CD4-positive, CD25-positive, alpha-beta regulatory T cell (primary cell): ENCODE results near the gene PTPDC1. TPM values are rescaled to one million over a fixed set of nuclear protein-coding genes. Genes with fewer than 3 reads are reported as not detected.
A peak's percentile ranks its signal among the peaks of the same experiment; 100 is the strongest.
"Not testable (repeated sequence)": the region's sequence is repeated elsewhere in the genome, so short reads cannot be mapped to it uniquely, and the experiment has no call there.

Experiments
- ATAC-seq, 2 donors: fragments of 150-1000 bp; cut with Tn5 transposase; one replicate each; pipeline ENCODE4 v1.10.0; 2021; ENCODE audit warnings: low read depth in 2 of 2, moderate number of reproducible peaks in 2 of 2, moderate library complexity in 1 of 2
- DNase-seq, 3 donors: peaks; one replicate each; pipeline versions ENCODE4 v3.0.0 to v3.0.0-alpha.2; 2012 to 2022; ENCODE audit warnings: mixed read lengths in 1 of 3
- H3K27ac ChIP-seq: one replicate; pipeline ENCODE4 v1.7.0; 2013; ENCODE audit warnings: mild to moderate bottlenecking, low read length; ENCODE audit not compliant: insufficient read depth, poor library complexity, severe bottlenecking
- H3K27me3 ChIP-seq: one replicate; pipeline ENCODE4 v1.7.0; 2013; ENCODE audit warnings: low read length; ENCODE audit not compliant: control insufficient read depth, insufficient read depth
- H3K36me3 ChIP-seq: one replicate; pipeline ENCODE4 v1.7.0; 2013; ENCODE audit warnings: mild to moderate bottlenecking, low read length, moderate library complexity; ENCODE audit not compliant: control insufficient read depth, insufficient read depth
- H3K4me1 ChIP-seq: 2 replicates; pipeline ENCODE4 v1.7.0; 2013; ENCODE audit warnings: mild to moderate bottlenecking, low read length; ENCODE audit not compliant: insufficient read depth, control insufficient read depth, poor library complexity, severe bottlenecking
- H3K4me3 ChIP-seq: one replicate; pipeline ENCODE4 v1.7.0; 2013; ENCODE audit warnings: low read depth, mild to moderate bottlenecking, low read length, moderate library complexity
- H3K9me3 ChIP-seq, 2 experiments: 1 replicate in 1 of 2; 2 replicates in 1 of 2; pipeline ENCODE4 v1.7.0; 2013; ENCODE audit warnings: low read length in 2 of 2, mild to moderate bottlenecking in 1 of 2, moderate library complexity in 1 of 2; ENCODE audit not compliant: control insufficient read depth in 2 of 2
- H3K27ac Mint-ChIP-seq, 3 donors: one replicate each; pipeline ENCODE4 v1.8.0; 2020 to 2022; ENCODE audit warnings: mild to moderate bottlenecking in 3 of 3, mixed read lengths in 3 of 3, moderate library complexity in 2 of 3
- H3K27me3 Mint-ChIP-seq: one replicate; pipeline ENCODE4 v1.8.0; 2022; ENCODE audit warnings: mild to moderate bottlenecking, mixed read lengths
- H3K36me3 Mint-ChIP-seq: one replicate; pipeline ENCODE4 v1.8.0; 2020; ENCODE audit warnings: mixed read lengths
- H3K4me1 Mint-ChIP-seq, 4 donors: one replicate each; pipeline ENCODE4 v1.8.0; 2020 to 2022; ENCODE audit warnings: mixed read lengths in 4 of 4, mild to moderate bottlenecking in 1 of 4
- H3K4me3 Mint-ChIP-seq, 4 donors: one replicate each; pipeline ENCODE4 v1.8.0; 2020 to 2022; ENCODE audit warnings: mild to moderate bottlenecking in 4 of 4, mixed read lengths in 4 of 4, moderate library complexity in 3 of 4
- H3K9me3 Mint-ChIP-seq, 7 donors: one replicate each; pipeline ENCODE4 v1.8.0; 2020 to 2022; ENCODE audit warnings: mixed read lengths in 7 of 7, mild to moderate bottlenecking in 3 of 7, moderate library complexity in 2 of 7
- polyA plus RNA-seq, 4 donors: library from polyadenylated mRNA; unstranded; fragments of 300-500 nt; fragmentation: Illumina TruSeq; gene quantifications; one replicate each; pipeline ENCODE4 v1.2.3, GENCODE V29; 2021
- total RNA-seq: library from RNA; stranded (reverse); gene quantifications from one replicate; pipeline ENCODE4 v1.2.3, GENCODE V29; 2022

Gene PTPDC1
- total and polyA plus RNA-seq, 5 donors from 2014 or later = 1.1 to 4.6 (median 1.9) TPM

GRCh38 chr9:94081864-94082463, 2.3 kb upstream of the PTPDC1 start:
- H3K4me1 ChIP-seq = no peaks in the 10 kb centered on the region
- no peak overlapping the region for H3K27ac ChIP-seq
- Mint-ChIP-seq H3K36me3 (peaks cover 21% of the 10 kb centered on the region), H3K27me3 (no peaks in the 10 kb centered on the region), H3K27ac (peak overlapping the region in 1 of 3 donors; percentile 70), H3K4me3 (no peak overlapping the region), H3K4me1 (peaks cover 0 to 14% (median 5%) of the 10 kb centered on the region in 4 donors), H3K9me3 (no peaks in the 10 kb centered on the region)
- no peak overlapping the region for H3K4me3 ChIP-seq
- DNase-seq = no peak
- no peak for ATAC-seq
- H3K36me3 ChIP-seq = no peaks in the 10 kb centered on the region
- no peaks in the 10 kb centered on the region for H3K9me3 ChIP-seq
- H3K27me3 ChIP-seq = no peaks in the 10 kb centered on the region

- H3K27ac ChIP-seq = no peak overlapping the region
- no peaks in the 10 kb centered on the region for H3K9me3 Mint-ChIP-seq
- no peaks in the 10 kb centered on the region for H3K36me3 ChIP-seq
- H3K27me3 ChIP-seq = no peaks in the 10 kb centered on the region
- no peaks in the 10 kb centered on the region for H3K4me1 ChIP-seq
- no peak for DNase-seq
- no peak overlapping the region for H3K27ac Mint-ChIP-seq
- H3K27me3 Mint-ChIP-seq = no peaks in the 10 kb centered on the region
- no peaks in the 10 kb centered on the region for H3K9me3 ChIP-seq
- no peak overlapping the region for H3K4me3 Mint-ChIP-seq
- H3K36me3 Mint-ChIP-seq = peaks cover 23% of the 10 kb centered on the region
- H3K4me1 Mint-ChIP-seq = peaks cover 0 to 14% (median 5%) of the 10 kb centered on the region in 4 donors
- no peak for ATAC-seq
- no peak overlapping the region for H3K4me3 ChIP-seq
These were observed 1.7 kb upstream of the PTPDC1 start for GRCh38 chr9:94082553-94082952.

GRCh38 chr9:94082956-94083355, 1.3 kb upstream of the PTPDC1 start:
- Mint-ChIP-seq H3K27ac (no peak overlapping the region), H3K4me1 (peaks cover 0 to 14% (median 5%) of the 10 kb centered on the region in 4 donors), H3K27me3 (no peaks in the 10 kb centered on the region), H3K36me3 (peaks cover 23% of the 10 kb centered on the region), H3K4me3 (no peak overlapping the region), H3K9me3 (no peaks in the 10 kb centered on the region)
- DNase-seq = no peak
- no peaks in the 10 kb centered on the region for H3K4me1 ChIP-seq
- H3K36me3 ChIP-seq = no peaks in the 10 kb centered on the region
- no peak for ATAC-seq
- no peaks in the 10 kb centered on the region for H3K27me3 ChIP-seq
- H3K4me3 ChIP-seq = no peak overlapping the region
- H3K9me3 ChIP-seq = no peaks in the 10 kb centered on the region
- H3K27ac ChIP-seq = no peak overlapping the region

- no peak overlapping the region for H3K4me3 ChIP-seq
- no peaks in the 10 kb centered on the region for H3K9me3 Mint-ChIP-seq
- no peaks in the 10 kb centered on the region for H3K27me3 Mint-ChIP-seq
- H3K9me3 ChIP-seq = no peaks in the 10 kb centered on the region
- H3K27me3 ChIP-seq = no peaks in the 10 kb centered on the region
- H3K36me3 ChIP-seq = no peaks in the 10 kb centered on the region
- no peak overlapping the region for H3K27ac ChIP-seq
- H3K4me3 Mint-ChIP-seq = no peak overlapping the region
- ATAC-seq = no peak
- H3K36me3 Mint-ChIP-seq = peaks cover 23% of the 10 kb centered on the region
- H3K27ac Mint-ChIP-seq = peak overlapping the region in 1 of 3 donors; percentile 45
- H3K4me1 Mint-ChIP-seq = peaks cover 0 to 11% (median 5%) of the 10 kb centered on the region in 4 donors
- no peaks in the 10 kb centered on the region for H3K4me1 ChIP-seq
- no peak for DNase-seq
These were observed 880 bp upstream of the PTPDC1 start for GRCh38 chr9:94083384-94083783.

- H3K36me3 Mint-ChIP-seq = peaks cover 12% of the 10 kb centered on the region
- no peak for ATAC-seq
- H3K4me3 Mint-ChIP-seq = no peak overlapping the region
- H3K27ac Mint-ChIP-seq = no peak overlapping the region
- no peak overlapping the region for H3K27ac ChIP-seq
- H3K27me3 Mint-ChIP-seq = no peaks in the 10 kb centered on the region
- no peaks in the 10 kb centered on the region for H3K9me3 ChIP-seq
- no peaks in the 10 kb centered on the region for H3K27me3 ChIP-seq
- no peaks in the 10 kb centered on the region for H3K36me3 ChIP-seq
- no peaks in the 10 kb centered on the region for H3K4me1 ChIP-seq
- H3K9me3 Mint-ChIP-seq = no peaks in the 10 kb centered on the region
- no peak for DNase-seq
- peaks cover 0 to 6% (median 5%) of the 10 kb centered on the region in 4 donors for H3K4me1 Mint-ChIP-seq
- H3K4me3 ChIP-seq = no peak overlapping the region
These were observed 887 bp downstream of the PTPDC1 start for GRCh38 chr9:94085062-94085639.

GRCh38 chr9:94086486-94087345, 2.5 kb downstream of the PTPDC1 start:
- no peak overlapping the region for H3K4me3 Mint-ChIP-seq
- Histone ChIP-seq H3K27ac (no peak overlapping the region), H3K4me3 (no peak overlapping the region), H3K4me1 (no peaks in the 10 kb centered on the region), H3K36me3 (no peaks in the 10 kb centered on the region), H3K9me3 (no peaks in the 10 kb centered on the region), H3K27me3 (no peaks in the 10 kb centered on the region)
- peaks cover 14% of the 10 kb centered on the region for H3K36me3 Mint-ChIP-seq
- peaks cover 0 to 6% (median 1%) of the 10 kb centered on the region in 4 donors for H3K4me1 Mint-ChIP-seq
- H3K27me3 Mint-ChIP-seq = no peaks in the 10 kb centered on the region
- ATAC-seq (no peak), DNase-seq (no peak)
- H3K9me3 Mint-ChIP-seq = no peaks in the 10 kb centered on the region
- H3K27ac Mint-ChIP-seq = no peak overlapping the region

- H3K9me3 ChIP-seq, H3K4me1 ChIP-seq, H3K27me3 Mint-ChIP-seq, H3K9me3 Mint-ChIP-seq, H3K27me3 ChIP-seq, H3K4me3 Mint-ChIP-seq, H3K4me1 Mint-ChIP-seq, ATAC-seq, H3K27ac Mint-ChIP-seq, H3K36me3 ChIP-seq, H3K27ac ChIP-seq, H3K4me3 ChIP-seq, DNase-seq: not testable (repeated sequence)
- H3K36me3 Mint-ChIP-seq = peaks cover 25% of the 10 kb centered on the region
These were observed 10.2 kb downstream of the PTPDC1 start for GRCh38 chr9:94094219-94095145.
